GM23338 (cell line): ENCODE results near the gene MAD1L1. TPM values are rescaled to one million over a fixed set of nuclear protein-coding genes. Genes with fewer than 3 reads are reported as not detected.

ENCODE experiments used
- ATAC-seq: fragments of 200-7000 bp; cut with Tn5 transposase; 3 replicates; pipeline ENCODE4 v1.9.1; 2020
- DNase-seq: peaks from one replicate; pipeline ENCODE4 v3.0.0-alpha.2; 2015; ENCODE audit warnings: low spot score
- H2AFZ ChIP-seq: fragments of 200-600 bp; sonication (generic); 2 replicates; pipeline ENCODE4 v1.8.0; 2016; ENCODE audit warnings: antibody characterized with exemption, mild to moderate bottlenecking, moderate library complexity
- H3F3A ChIP-seq: fragments of 200-600 bp; sonication (generic); replicated peaks from 2 replicates; pipeline ENCODE4 v1.8.0; 2017; ENCODE audit warnings: antibody characterized with exemption, mixed run types, low read depth
- H3K27ac ChIP-seq: fragments of 200-600 bp; sonication (generic); 2 replicates; pipeline ENCODE4 v1.6.1; 2016; ENCODE audit warnings: low read depth
- H3K27me3 ChIP-seq: fragments of 200-600 bp; sonication (generic); 2 replicates; pipeline ENCODE4 v1.8.0; 2016; ENCODE audit warnings: mild to moderate bottlenecking, mixed run types, moderate library complexity; ENCODE audit not compliant: insufficient read depth
- H3K36me3 ChIP-seq: fragments of 200-600 bp; sonication (generic); 2 replicates; pipeline ENCODE4 v1.8.0; 2016; ENCODE audit warnings: mild to moderate bottlenecking; ENCODE audit not compliant: insufficient read depth
- H3K4me1 ChIP-seq: fragments of 200-600 bp; sonication (generic); 2 replicates; pipeline ENCODE4 v1.8.0; 2016; ENCODE audit warnings: mild to moderate bottlenecking, moderate library complexity; ENCODE audit not compliant: insufficient read depth
- H3K4me2 ChIP-seq: fragments of 200-600 bp; sonication (generic); 2 replicates; pipeline ENCODE4 v1.7.1; 2017; ENCODE audit warnings: mixed run types
- H3K4me3 ChIP-seq: fragments of 200-600 bp; sonication (generic); 2 replicates; pipeline ENCODE4 v1.6.1; 2016; ENCODE audit warnings: mixed run types
- H3K79me2 ChIP-seq: fragments of 200-600 bp; sonication (generic); replicated peaks from 2 replicates; pipeline ENCODE4 v1.8.0; 2017; ENCODE audit warnings: mild to moderate bottlenecking; ENCODE audit not compliant: insufficient read depth
- H3K9me2 ChIP-seq: fragments of 200-600 bp; sonication (generic); 2 replicates; pipeline ENCODE4 v1.8.0; 2017; ENCODE audit not compliant: insufficient read depth
- H4K20me1 ChIP-seq: fragments of 200-600 bp; sonication (generic); replicated peaks from 2 replicates; pipeline ENCODE4 v1.8.0; 2017; ENCODE audit warnings: mild to moderate bottlenecking; ENCODE audit not compliant: insufficient read depth
- H3K27ac Mint-ChIP-seq: 2 replicates; pipeline ENCODE4 v1.8.0; 2020; ENCODE audit warnings: inconsistent platforms, mild to moderate bottlenecking, moderate library complexity, mixed read lengths
- H3K27me3 Mint-ChIP-seq: 3 replicates; pipeline ENCODE4 v1.8.0; 2022; ENCODE audit warnings: low read depth, mild to moderate bottlenecking, moderate library complexity, mixed read lengths, inconsistent platforms; ENCODE audit not compliant: insufficient read depth, poor library complexity
- H3K36me3 Mint-ChIP-seq: 3 replicates; pipeline ENCODE4 v1.8.0; 2021; ENCODE audit warnings: low read depth, mild to moderate bottlenecking, inconsistent platforms, moderate library complexity, mixed read lengths
- H3K4me1 Mint-ChIP-seq: 3 replicates; pipeline ENCODE4 v1.8.0; 2020; ENCODE audit warnings: mild to moderate bottlenecking, inconsistent platforms, mixed read lengths
- H3K4me3 Mint-ChIP-seq: 3 replicates; pipeline ENCODE4 v1.8.0; 2021; ENCODE audit warnings: moderate library complexity, mild to moderate bottlenecking, inconsistent platforms, mixed read lengths
- H3K9me3 Mint-ChIP-seq: 3 replicates; pipeline ENCODE4 v1.8.0; 2020; ENCODE audit warnings: moderate library complexity, mild to moderate bottlenecking, inconsistent platforms, mixed read lengths
- CREB1 ChIP-seq: fragments of 250-450 bp; sonication (Bioruptor Pico); IDR thresholded peaks from 2 replicates; pipeline ENCODE4 v1.5.0; 2020; ENCODE audit warnings: low read depth, mild to moderate bottlenecking, moderate library complexity
- EZH2 ChIP-seq: fragments of 200-600 bp; sonication (generic); IDR thresholded peaks from one replicate; pipeline ENCODE4 v1.8.0; 2017; ENCODE audit warnings: antibody characterized with exemption, mild to moderate bottlenecking, low read depth; ENCODE audit not compliant: unreplicated experiment
- JUNB ChIP-seq: IDR thresholded peaks from one replicate; pipeline ENCODE4 v1.6.1; 2016; ENCODE audit warnings: antibody characterized with exemption; ENCODE audit not compliant: unreplicated experiment
- NANOG ChIP-seq: IDR thresholded peaks from 2 replicates; pipeline ENCODE4 v1.6.1; 2016; ENCODE audit warnings: antibody characterized with exemption, borderline replicate concordance
- POLR2AphosphoS5 ChIP-seq: IDR thresholded peaks from 2 replicates; pipeline ENCODE4 v1.6.1; 2016; ENCODE audit warnings: antibody characterized with exemption, low read depth
- REST ChIP-seq: IDR thresholded peaks from one replicate; pipeline ENCODE4 v1.6.1; 2018; ENCODE audit warnings: antibody characterized with exemption; ENCODE audit not compliant: unreplicated experiment
- ZNF114 ChIP-seq: fragments of 250-450 bp; sonication (Bioruptor Pico); IDR thresholded peaks from 2 replicates; pipeline ENCODE4 v1.5.0; 2020; ENCODE audit warnings: mild to moderate bottlenecking, moderate library complexity
- polyA plus RNA-seq: library from polyadenylated mRNA; unstranded; fragments of >200 nt; fragmentation: Nextera tagmentation; extraction: Ambion mirVana; gene quantifications from 2 replicates; pipeline ENCODE4 v1.2.1, GENCODE V29; 2016
- total RNA-seq: library from RNA; depleted of rRNA; stranded (reverse); fragments of >200 nt; shearing (Covaris generic); gene quantifications from 2 replicates; pipeline ENCODE4 v1.2.3, GENCODE V29; 2014
- TF ChIP-seq, protein P1 (sequence below): fragments of 250-450 bp; sonication (Bioruptor Pico); IDR thresholded peaks from 2 replicates; pipeline ENCODE4 v1.5.0; 2020; ENCODE audit warnings: mild to moderate bottlenecking, moderate library complexity

The MAD1L1 gene
- total and polyA plus RNA-seq, 2 experiments from 2014 or later, result 40.3 to 59.3 TPM

- TF ChIP-seq ZNF114, result no peak
- no peak for TF ChIP-seq EZH2
- no peak for TF ChIP-seq POLR2AphosphoS5
- no peak for TF ChIP-seq JUNB
- no peak for TF ChIP-seq NANOG
- no peaks in the 10 kb centered on the region for H4K20me1 ChIP-seq
- no peak for ATAC-seq
- no peak for DNase-seq
- Mint-ChIP-seq H3K27ac (no peak overlapping the region), H3K36me3 (no peaks in the 10 kb centered on the region), H3K4me3 (no peak overlapping the region), H3K27me3 (peaks cover 10% of the 10 kb centered on the region), H3K9me3 (no peaks in the 10 kb centered on the region), H3K4me1 (no peaks in the 10 kb centered on the region; the same call in 2 of the 3 replicates)
- no peaks in the 10 kb centered on the region for H3F3A ChIP-seq
- H3K4me2 ChIP-seq, result no peak overlapping the region
- no peaks in the 10 kb centered on the region for H3K27me3 ChIP-seq
- H3K9me2 ChIP-seq, result no peaks in the 10 kb centered on the region
- H3K79me2 ChIP-seq, result no peaks in the 10 kb centered on the region
- no peak overlapping the region for H3K27ac ChIP-seq
- no peaks in the 10 kb centered on the region for H3K4me1 ChIP-seq
- no peak overlapping the region for H2AFZ ChIP-seq
- H3K4me3 ChIP-seq, result no peak overlapping the region
- no peaks in the 10 kb centered on the region for H3K36me3 ChIP-seq
Measured at GRCh38 chr7:1952781-1953180, 280.0 kb downstream of the MAD1L1 start.

GRCh38 chr7:1952169-1952760 is 280.5 kb downstream of the MAD1L1 start:
- no peak overlapping the region for H3K27ac Mint-ChIP-seq

More at GRCh38 chr7:1952169-1952760, 280.5 kb downstream of the MAD1L1 start:
- H3K4me1 ChIP-seq, result no peaks in the 10 kb centered on the region
- TF ChIP-seq JUNB, result no peak
- TF ChIP-seq REST, result no peak
- TF ChIP-seq NANOG, result no peak
- TF ChIP-seq, protein P1, sequence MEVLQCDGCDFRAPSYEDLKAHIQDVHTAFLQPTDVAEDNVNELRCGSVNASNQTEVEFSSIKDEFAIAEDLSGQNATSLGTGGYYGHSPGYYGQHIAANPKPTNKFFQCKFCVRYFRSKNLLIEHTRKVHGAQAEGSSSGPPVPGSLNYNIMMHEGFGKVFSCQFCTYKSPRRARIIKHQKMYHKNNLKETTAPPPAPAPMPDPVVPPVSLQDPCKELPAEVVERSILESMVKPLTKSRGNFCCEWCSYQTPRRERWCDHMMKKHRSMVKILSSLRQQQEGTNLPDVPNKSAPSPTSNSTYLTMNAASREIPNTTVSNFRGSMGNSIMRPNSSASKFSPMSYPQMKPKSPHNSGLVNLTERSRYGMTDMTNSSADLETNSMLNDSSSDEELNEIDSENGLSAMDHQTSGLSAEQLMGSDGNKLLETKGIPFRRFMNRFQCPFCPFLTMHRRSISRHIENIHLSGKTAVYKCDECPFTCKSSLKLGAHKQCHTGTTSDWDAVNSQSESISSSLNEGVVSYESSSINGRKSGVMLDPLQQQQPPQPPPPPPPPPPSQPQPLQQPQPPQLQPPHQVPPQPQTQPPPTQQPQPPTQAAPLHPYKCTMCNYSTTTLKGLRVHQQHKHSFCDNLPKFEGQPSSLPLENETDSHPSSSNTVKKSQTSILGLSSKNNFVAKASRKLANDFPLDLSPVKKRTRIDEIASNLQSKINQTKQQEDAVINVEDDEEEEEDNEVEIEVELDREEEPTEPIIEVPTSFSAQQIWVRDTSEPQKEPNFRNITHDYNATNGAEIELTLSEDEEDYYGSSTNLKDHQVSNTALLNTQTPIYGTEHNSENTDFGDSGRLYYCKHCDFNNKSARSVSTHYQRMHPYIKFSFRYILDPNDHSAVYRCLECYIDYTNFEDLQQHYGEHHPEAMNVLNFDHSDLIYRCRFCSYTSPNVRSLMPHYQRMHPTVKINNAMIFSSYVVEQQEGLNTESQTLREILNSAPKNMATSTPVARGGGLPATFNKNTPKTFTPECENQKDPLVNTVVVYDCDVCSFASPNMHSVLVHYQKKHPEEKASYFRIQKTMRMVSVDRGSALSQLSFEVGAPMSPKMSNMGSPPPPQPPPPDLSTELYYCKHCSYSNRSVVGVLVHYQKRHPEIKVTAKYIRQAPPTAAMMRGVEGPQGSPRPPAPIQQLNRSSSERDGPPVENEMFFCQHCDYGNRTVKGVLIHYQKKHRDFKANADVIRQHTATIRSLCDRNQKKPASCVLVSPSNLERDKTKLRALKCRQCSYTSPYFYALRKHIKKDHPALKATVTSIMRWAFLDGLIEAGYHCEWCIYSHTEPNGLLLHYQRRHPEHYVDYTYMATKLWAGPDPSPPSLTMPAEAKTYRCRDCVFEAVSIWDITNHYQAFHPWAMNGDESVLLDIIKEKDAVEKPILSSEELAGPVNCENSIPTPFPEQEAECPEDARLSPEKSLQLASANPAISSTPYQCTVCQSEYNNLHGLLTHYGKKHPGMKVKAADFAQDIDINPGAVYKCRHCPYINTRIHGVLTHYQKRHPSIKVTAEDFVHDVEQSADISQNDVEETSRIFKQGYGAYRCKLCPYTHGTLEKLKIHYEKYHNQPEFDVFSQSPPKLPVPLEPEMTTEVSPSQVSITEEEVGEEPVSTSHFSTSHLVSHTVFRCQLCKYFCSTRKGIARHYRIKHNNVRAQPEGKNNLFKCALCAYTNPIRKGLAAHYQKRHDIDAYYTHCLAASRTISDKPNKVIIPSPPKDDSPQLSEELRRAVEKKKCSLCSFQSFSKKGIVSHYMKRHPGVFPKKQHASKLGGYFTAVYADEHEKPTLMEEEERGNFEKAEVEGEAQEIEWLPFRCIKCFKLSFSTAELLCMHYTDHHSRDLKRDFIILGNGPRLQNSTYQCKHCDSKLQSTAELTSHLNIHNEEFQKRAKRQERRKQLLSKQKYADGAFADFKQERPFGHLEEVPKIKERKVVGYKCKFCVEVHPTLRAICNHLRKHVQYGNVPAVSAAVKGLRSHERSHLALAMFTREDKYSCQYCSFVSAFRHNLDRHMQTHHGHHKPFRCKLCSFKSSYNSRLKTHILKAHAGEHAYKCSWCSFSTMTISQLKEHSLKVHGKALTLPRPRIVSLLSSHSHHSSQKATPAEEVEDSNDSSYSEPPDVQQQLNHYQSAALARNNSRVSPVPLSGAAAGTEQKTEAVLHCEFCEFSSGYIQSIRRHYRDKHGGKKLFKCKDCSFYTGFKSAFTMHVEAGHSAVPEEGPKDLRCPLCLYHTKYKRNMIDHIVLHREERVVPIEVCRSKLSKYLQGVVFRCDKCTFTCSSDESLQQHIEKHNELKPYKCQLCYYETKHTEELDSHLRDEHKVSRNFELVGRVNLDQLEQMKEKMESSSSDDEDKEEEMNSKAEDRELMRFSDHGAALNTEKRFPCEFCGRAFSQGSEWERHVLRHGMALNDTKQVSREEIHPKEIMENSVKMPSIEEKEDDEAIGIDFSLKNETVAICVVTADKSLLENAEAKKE, result no peak
- TF ChIP-seq EZH2, result no peak
- no peak for TF ChIP-seq POLR2AphosphoS5
- TF ChIP-seq CREB1 (CRISPR knock-in tag), result no peak
- Mint-ChIP-seq H3K4me3 (no peak overlapping the region), H3K36me3 (no peaks in the 10 kb centered on the region), H3K4me1 (no peaks in the 10 kb centered on the region; the same call in 2 of the 3 replicates), H3K27me3 (peaks cover 10% of the 10 kb centered on the region), H3K9me3 (no peaks in the 10 kb centered on the region)
- H3K79me2 ChIP-seq, result no peaks in the 10 kb centered on the region
- H4K20me1 ChIP-seq, result no peaks in the 10 kb centered on the region
- no peak overlapping the region for H3K4me2 ChIP-seq
- DNase-seq (no peak), ATAC-seq (no peak)
- H3K27ac ChIP-seq, result no peak overlapping the region
- no peak overlapping the region for H3K4me3 ChIP-seq
- H3K27me3 ChIP-seq, result no peaks in the 10 kb centered on the region
- no peaks in the 10 kb centered on the region for H3F3A ChIP-seq
- no peaks in the 10 kb centered on the region for H3K9me2 ChIP-seq
- no peaks in the 10 kb centered on the region for H3K36me3 ChIP-seq
- H2AFZ ChIP-seq, result no peak overlapping the region
